GM12891 (cell line): ENCODE results near the gene SMCHD1.

Source experiments
- POLR2A ChIP-seq: IDR thresholded peaks from 2 replicates; pipeline ENCODE4 v1.6.1; 2011; ENCODE audit warnings: low read depth, low read length, control low read depth
- SPI1 ChIP-seq: IDR thresholded peaks from 2 replicates; pipeline ENCODE4 v1.6.1; 2011; ENCODE audit warnings: low read depth, low read length, control low read depth
- TAF1 ChIP-seq: IDR thresholded peaks from 2 replicates; pipeline ENCODE4 v1.6.1; 2011; ENCODE audit warnings: low read depth, low read length, control low read depth

- TF ChIP-seq SPI1 = no peak
- no peak for TF ChIP-seq POLR2A
- TF ChIP-seq TAF1 = no peak
Observed at GRCh38 chr18:2672410-2672809, 16.9 kb downstream of the SMCHD1 start.
